Measurements from ENCODE around the gene EXOSC10.
"Not testable (repeated sequence)": the region's sequence is repeated elsewhere in the genome, so short reads cannot be mapped to it uniquely, and the experiment has no call there.

EXOSC10 gene

DNA sequence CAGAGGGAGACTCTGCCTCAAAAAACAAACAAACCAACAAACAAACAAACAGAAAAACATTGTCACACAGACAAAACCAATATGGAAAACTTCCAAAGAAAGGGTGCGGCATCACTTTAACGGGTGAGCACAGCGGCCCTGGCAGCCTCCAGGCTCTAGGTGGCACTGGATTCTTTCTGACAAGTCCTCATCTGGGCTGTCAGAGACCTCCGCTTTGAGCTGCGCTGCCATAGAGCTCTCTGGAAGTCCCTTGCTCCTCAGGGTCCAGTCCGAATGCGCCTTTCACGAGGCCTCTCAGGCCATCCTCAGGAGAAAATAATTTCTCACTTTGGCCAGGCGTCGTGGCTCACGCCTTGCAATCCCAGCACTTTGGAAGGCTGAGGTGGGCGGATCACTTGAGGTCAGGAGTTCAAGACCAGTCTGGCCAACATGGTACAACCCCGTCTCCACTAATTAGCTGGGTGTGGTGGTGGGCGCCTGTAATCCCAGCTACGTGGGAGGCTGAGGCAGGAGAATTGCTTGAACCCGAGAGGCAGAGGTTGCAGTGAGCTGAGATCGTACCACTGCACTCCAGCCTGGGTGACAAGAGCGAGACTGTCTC lies 35.6 kb downstream of the EXOSC10 start:
- H3K4me3 ChIP-seq (ENCODE audit: low read depth, low read length); in situ Hi-C loops (cut with HindIII; ENCODE audit: low sequenced_read_pairs); DNase-seq (ENCODE audit: low read depth, low spot score): not testable (repeated sequence)
- TF ChIP-seq, protein P1, sequence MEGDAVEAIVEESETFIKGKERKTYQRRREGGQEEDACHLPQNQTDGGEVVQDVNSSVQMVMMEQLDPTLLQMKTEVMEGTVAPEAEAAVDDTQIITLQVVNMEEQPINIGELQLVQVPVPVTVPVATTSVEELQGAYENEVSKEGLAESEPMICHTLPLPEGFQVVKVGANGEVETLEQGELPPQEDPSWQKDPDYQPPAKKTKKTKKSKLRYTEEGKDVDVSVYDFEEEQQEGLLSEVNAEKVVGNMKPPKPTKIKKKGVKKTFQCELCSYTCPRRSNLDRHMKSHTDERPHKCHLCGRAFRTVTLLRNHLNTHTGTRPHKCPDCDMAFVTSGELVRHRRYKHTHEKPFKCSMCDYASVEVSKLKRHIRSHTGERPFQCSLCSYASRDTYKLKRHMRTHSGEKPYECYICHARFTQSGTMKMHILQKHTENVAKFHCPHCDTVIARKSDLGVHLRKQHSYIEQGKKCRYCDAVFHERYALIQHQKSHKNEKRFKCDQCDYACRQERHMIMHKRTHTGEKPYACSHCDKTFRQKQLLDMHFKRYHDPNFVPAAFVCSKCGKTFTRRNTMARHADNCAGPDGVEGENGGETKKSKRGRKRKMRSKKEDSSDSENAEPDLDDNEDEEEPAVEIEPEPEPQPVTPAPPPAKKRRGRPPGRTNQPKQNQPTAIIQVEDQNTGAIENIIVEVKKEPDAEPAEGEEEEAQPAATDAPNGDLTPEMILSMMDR (IDR thresholded peaks at IDR 0.05; ENCODE audit: low read depth, low read length), result peak; percentile 2

DNA sequence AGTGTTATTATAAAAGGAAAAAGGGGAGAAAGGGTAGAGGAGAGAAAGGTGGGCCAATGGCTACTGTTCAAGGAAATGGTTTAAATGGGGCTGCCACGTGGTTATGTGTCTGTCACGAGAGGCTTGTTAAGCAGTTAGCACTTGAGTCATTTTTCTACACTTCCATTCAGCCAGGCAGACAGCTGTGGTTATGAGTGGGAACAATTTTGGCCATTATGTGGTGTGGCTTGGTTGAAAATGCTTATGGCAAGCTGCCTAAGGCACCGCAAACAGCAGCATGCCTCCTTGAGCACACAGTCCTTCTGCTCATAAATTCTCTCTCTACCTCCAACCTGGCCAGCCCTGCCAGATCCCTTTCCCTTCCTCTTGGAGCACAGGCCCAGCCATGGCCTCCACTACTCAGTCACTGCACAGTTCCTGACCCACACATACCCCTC lies 36.7 kb downstream of the EXOSC10 start:
- no peak overlapping the region for H3K4me3 ChIP-seq (ENCODE audit: low read depth, low read length)
- peak; percentile 84 for DNase-seq (ENCODE audit: low read depth, low spot score)
- TF ChIP-seq, protein P1 (IDR thresholded peaks at IDR 0.05; ENCODE audit: low read depth, low read length), result no peak
- in situ Hi-C loops (cut with HindIII; ENCODE audit: low sequenced_read_pairs), result no loop called here

DNA sequence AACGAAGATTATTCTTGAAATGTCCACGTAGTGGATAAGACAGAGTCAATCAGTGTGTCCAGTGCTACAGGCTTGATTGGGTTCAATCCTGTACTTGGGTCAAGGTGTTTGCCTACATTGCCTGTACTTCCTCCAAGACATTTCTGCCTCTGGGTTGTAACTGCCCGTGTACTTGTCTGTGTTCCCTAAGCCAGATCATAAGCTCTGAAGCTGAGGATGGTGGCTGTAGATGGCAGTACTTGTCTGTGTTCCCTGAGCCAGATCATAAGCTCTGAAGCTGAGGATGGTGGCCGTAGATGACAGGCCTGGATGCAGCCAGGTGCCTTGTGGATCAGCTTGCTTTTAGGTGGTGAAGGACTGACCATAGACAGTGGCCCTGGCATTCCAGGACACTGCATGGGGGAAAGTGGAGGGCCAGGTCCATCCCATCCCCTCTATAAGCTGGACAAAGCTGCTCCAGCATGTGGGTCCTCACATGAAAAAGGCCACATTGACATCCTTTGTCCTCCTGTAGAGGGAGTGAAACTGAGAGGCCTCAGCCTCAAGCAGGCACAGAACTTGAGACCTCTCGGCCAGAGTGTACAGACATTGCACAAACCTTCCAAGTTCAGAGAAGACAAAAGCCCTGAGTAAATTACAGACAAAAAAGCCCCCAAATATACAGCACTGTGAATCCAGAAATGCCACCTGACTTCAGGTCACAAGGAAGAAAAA lies 37.9 kb downstream of the EXOSC10 start:
- TF ChIP-seq, protein P1 (IDR thresholded peaks at IDR 0.05; ENCODE audit: low read depth, low read length), result no peak
- no peak overlapping the region for H3K4me3 ChIP-seq (ENCODE audit: low read depth, low read length)
- in situ Hi-C loops (cut with HindIII; ENCODE audit: low sequenced_read_pairs), result no loop called here
- no peak for DNase-seq (ENCODE audit: low read depth, low spot score)

DNA sequence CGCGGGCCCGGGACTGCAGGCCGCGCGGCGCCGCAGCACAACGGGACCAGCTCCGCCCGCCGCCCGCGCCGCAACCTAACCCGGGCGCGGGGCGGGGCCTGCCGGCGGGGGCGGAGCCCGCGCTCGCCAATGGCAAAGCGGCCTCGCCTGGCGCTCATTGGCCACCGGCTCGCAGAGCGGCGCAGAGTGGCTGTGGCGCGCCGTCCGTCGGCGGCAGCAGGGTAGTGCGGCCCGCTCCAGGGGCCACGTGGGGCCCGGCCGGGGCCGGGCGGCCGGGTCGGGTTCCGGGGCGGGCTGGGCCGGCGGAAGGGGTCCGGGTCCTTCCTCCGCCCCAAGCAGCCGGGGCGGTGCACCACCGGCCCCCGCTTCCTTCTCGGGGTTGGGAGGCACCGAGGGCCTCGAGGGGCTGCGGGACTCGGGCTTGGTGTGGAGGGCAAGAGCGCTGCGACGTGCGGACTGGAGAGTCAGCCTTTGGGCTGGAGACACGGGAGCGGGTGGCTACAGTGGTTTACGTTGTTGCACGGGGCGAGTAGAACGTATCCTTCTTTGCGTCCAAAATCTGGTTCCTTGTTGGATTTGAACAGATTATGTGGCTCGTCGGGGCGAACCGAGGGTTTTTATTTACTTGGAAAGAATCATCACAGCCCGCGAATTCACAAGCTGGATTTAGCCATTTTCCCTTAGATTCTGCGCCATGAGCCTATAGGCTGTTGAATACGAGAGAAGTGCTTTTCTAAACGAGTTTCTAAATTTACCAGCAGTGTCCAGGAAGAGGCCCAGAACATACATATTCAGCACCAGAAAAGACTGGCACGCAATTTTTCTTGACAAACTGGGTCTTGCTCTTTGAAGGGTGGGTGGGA lies 39.5 kb downstream of the EXOSC10 start, which contains the start of gene SRM:
SRM (minus strand) TSS at position 51 of the 863 bp plus-strand sequence. CDS start 75 bp downstream, outside the sequence.
- peak; percentile 87 for DNase-seq (ENCODE audit: low read depth, low spot score)
- TF ChIP-seq, protein P1 (IDR thresholded peaks at IDR 0.05; ENCODE audit: low read depth, low read length), result peak; percentile 23
- in situ Hi-C loops (cut with HindIII; ENCODE audit: low sequenced_read_pairs), result no loop called here
- peak within 1 kb of the TSS; percentile 73 for H3K4me3 ChIP-seq (ENCODE audit: low read depth, low read length)

DNA sequence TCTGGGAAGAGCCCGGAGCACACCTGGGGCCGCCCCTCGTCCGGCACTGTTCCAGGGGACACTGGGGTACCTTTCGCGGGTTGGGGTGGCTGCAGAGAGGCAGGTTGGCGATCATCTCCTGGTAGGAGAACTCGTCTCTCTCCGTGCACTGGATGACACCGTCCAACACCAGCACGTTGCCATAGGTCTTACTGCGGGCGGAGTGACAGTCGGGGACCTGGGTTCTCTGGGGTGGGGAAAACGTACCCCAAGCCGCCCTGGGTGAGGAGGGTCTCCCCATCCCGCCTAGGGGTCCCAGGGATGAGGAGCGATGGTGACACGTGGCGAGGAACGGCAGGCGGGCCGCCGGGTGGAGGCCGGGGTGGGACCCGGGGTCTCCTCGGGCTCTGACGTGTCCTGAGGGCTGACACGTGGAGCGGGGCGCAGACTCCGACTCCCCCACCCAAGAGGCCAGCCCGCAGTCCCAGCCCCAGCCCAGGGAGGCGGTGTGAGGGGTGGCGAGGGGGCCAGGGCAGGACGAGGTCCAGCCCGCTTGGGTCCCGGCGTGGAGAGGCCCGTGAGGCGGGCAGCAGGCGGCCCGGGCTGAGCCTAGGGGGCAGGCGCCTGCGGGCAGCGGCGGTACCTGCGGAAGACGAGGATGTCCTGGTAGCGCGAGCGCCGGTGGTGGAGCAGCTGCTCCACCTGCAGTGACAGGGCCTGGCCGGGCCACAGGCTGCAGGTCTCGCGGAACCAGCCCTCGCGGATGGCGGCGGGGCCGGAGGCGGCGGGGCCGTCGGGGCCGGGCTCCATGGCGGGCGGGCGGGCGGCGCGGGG lies 40.3 kb downstream of the EXOSC10 start:
- in situ Hi-C loops (cut with HindIII; ENCODE audit: low sequenced_read_pairs), result no loop called here
- no peak for DNase-seq (ENCODE audit: low read depth, low spot score)
- TF ChIP-seq, protein P1 (IDR thresholded peaks at IDR 0.05; ENCODE audit: low read depth, low read length), result no peak
- H3K4me3 ChIP-seq (ENCODE audit: low read depth, low read length), result peak overlapping the region; percentile 73

Measured in astrocyte of the spinal cord (primary cell).